Stimulated activated CD4-positive, alpha-beta T cell treated with anti-CD3 and anti-CD28 coated beads, Interleukin-1b, Interleukin-23, amount 100 ng/mL, for 4 hours (primary cell): ENCODE data around the gene ARHGEF12.

Experiments
- DNase-seq, 2 donors: peaks; one replicate each; pipeline ENCODE4 v3.0.0-alpha.2; 2020; ENCODE audit warnings: low read depth in 2 of 2

ARHGEF12 gene

GRCh38 chr11:120536797-120537169 lies 200.6 kb downstream of the ARHGEF12 start:
- no peak for DNase-seq

- no peak for DNase-seq
These were observed 201.8 kb downstream of the ARHGEF12 start for GRCh38 chr11:120537996-120538395.

- DNase-seq, result no peak
These were observed 202.5 kb downstream of the ARHGEF12 start for GRCh38 chr11:120538707-120539106.
